ENCODE measurements around the gene TTLL13.

DNA sequence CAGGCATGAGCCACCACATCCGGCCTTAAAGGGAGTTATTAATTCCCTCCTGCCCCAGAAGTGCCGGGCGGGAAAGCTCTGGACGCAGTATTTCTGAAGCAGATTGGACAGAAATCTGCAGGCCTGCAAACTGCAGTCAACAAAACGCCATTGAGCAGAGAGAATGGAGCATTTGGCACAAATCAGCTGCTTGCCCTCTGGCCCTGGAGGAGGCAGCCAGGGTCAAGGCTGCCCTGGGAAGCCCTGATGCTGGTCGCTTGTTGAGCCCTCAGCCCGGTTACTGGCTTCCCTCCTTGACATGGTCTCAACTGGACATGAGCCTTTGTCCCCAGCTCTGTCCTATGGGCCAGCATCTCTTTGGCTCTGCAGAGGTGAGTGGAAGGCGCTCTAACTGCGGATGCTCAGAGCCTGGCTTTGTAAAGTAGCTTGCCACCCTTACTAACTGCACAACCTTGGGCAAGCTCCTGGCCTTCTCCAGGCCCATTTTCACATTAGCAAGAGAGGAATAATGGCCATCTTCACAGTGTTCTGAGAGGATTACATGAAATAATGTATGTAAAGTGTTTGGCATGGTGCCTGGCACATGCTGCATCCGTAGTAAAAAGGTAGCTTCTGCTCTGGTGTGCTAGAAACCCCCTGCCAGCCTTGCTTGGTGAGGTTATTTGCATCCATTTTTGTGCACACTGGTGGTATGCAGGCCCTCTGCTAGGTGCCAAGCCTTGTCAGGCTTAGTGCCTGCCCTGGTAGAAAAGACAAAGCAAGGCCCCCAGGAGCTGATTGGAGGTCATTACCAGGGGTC, 44.1 kb upstream of the TTLL13 start:
- TF ChIP-seq CTCF (IDR thresholded peaks at IDR 0.05) (no peak), EZH2 (IDR thresholded peaks at IDR 0.05; ENCODE audit: borderline replicate concordance, insufficient read depth, low read depth, low read length, poor library complexity, severe bottlenecking) (no peak)
